ENCODE measurements around the gene SMYD3. TPM values are rescaled to one million over a fixed set of nuclear protein-coding genes. Genes with fewer than 3 reads are reported as not detected.

SMYD3 gene
- total and polyA plus RNA-seq, 2 experiments from 2014 or later = 30.8 to 68.5 TPM

DNA sequence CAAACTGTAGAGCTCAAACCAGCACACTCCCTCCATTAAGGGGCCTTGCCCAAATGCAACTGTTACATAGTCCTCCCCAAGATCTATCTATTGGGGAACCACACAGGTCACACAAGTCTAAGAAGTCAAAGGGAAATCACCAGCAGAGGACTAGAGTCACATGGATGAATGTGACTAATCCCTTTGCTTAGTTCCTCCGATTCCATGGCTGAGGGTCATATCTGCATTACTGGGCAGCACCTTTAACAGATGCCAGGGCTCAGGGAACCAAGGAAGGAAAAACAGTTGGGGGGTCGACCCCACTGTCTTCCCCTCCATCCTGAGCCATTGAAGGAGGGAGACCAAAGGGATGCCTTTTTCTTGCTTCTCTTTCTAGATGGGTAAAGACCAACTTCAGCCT, 23.4 kb upstream of the SMYD3 start:
- H3K27me3 ChIP-seq = no peaks in the 10 kb centered on the region
- H3K27ac ChIP-seq = no peak overlapping the region
- H3K36me3 ChIP-seq (replicated peaks; ENCODE audit: insufficient read depth, low read depth) = no peaks in the 10 kb centered on the region
- H3K4me2 ChIP-seq = no peak overlapping the region
- H3K9me3 ChIP-seq (ENCODE audit: low read depth) = no peaks in the 10 kb centered on the region
- H4K20me1 ChIP-seq (ENCODE audit: insufficient read depth, poor library complexity, severe bottlenecking) = no peaks in the 10 kb centered on the region
- H3K9me2 ChIP-seq (replicated peaks; ENCODE audit: insufficient read depth) = no peaks in the 10 kb centered on the region
- no peak overlapping the region for H3K4me3 ChIP-seq
- DNase-seq (ENCODE audit: low spot score) = no peak
- TF ChIP-seq EZH2 (IDR thresholded peaks at IDR 0.05; ENCODE audit: borderline replicate concordance) = no peak
- no peak for TF ChIP-seq CTCF (IDR thresholded peaks at IDR 0.05; ENCODE audit: poor library complexity)
- TF ChIP-seq EZH2phosphoT487 (IDR thresholded peaks at IDR 0.05; ENCODE audit: low read depth, severe bottlenecking, unreplicated experiment) = no peak
- 71% methylated on average over 2 of the region's 2 CpGs for WGBS (ENCODE audit: low lambda C conversion rate, missing lambda C conversion rate)
- no peak overlapping the region for H2AFZ ChIP-seq
- no peaks in the 10 kb centered on the region for H3K4me1 ChIP-seq (ENCODE audit: insufficient read depth)
- no peaks in the 10 kb centered on the region for H3K79me2 ChIP-seq

- no peaks in the 10 kb centered on the region for H3K27me3 ChIP-seq
These were observed 22.1 kb upstream of the SMYD3 start for GRCh38 chr1:246528933-246529731.

DNA sequence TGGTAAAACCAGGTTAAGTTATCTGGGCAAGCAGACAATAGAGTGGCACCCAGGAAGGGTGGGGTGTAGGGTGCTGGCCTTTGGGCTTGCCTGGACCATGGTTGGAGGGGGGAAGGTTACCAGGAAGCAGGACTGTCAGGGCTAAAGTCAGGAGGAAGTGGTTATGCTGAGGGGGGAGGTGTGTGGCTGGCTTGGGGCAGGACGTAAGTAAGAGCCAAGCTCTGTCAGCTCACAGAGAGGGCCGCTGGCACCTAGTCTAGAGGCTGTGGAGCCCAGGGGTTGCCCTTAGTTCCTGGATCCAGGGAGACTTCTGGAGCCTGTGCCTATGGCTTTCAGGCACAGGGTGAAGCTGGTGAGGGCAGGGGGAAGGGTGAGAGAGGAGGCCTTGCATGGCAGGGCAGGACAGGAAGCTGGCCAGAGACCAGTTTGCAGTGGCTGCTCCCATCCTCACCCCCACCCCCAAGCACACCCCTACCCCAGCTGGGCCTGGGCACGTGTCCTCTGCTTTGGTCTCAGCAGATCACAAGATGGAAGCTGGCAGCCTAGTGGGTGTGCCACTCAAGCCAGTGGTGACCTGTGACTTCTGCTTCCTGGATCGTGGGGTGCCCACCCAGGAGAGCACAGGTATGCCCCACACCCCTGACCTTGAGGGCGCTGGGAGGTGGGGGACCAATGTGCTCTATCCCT, 20.5 kb upstream of the SMYD3 start:
- Histone ChIP-seq H3K4me1 (ENCODE audit: insufficient read depth) (no peaks in the 10 kb centered on the region), H4K20me1 (ENCODE audit: insufficient read depth, poor library complexity, severe bottlenecking) (no peaks in the 10 kb centered on the region), H3K9me3 (ENCODE audit: low read depth) (no peaks in the 10 kb centered on the region), H3K27me3 (no peaks in the 10 kb centered on the region), H3K9me2 (replicated peaks; ENCODE audit: insufficient read depth) (no peaks in the 10 kb centered on the region), H3K79me2 (no peaks in the 10 kb centered on the region), H2AFZ (no peak overlapping the region), H3K36me3 (replicated peaks; ENCODE audit: insufficient read depth, low read depth) (no peaks in the 10 kb centered on the region), H3K4me3 (no peak overlapping the region), H3K4me2 (no peak overlapping the region), H3K27ac (no peak overlapping the region)
- WGBS (ENCODE audit: low lambda C conversion rate, missing lambda C conversion rate) = 75% methylated on average over 5 of the region's 5 CpGs
- TF ChIP-seq CTCF (IDR thresholded peaks at IDR 0.05; ENCODE audit: poor library complexity) = no peak
- TF ChIP-seq EZH2phosphoT487 (IDR thresholded peaks at IDR 0.05; ENCODE audit: low read depth, severe bottlenecking, unreplicated experiment) = no peak
- no peak for TF ChIP-seq EZH2 (IDR thresholded peaks at IDR 0.05; ENCODE audit: borderline replicate concordance)
- DNase-seq (ENCODE audit: low spot score) = no peak

More at GRCh38 chr1:246528933-246529731, 22.1 kb upstream of the SMYD3 start:
- Histone ChIP-seq H3K4me3 (no peak overlapping the region), H3K9me2 (replicated peaks; ENCODE audit: insufficient read depth) (no peaks in the 10 kb centered on the region), H3K79me2 (no peaks in the 10 kb centered on the region), H3K27ac (no peak overlapping the region), H2AFZ (no peak overlapping the region), H4K20me1 (ENCODE audit: insufficient read depth, poor library complexity, severe bottlenecking) (no peaks in the 10 kb centered on the region), H3K36me3 (replicated peaks; ENCODE audit: insufficient read depth, low read depth) (no peaks in the 10 kb centered on the region), H3K4me2 (no peak overlapping the region), H3K4me1 (ENCODE audit: insufficient read depth) (no peaks in the 10 kb centered on the region), H3K9me3 (ENCODE audit: low read depth) (no peaks in the 10 kb centered on the region)
- 80% methylated on average over 8 of the region's 8 CpGs for WGBS (ENCODE audit: low lambda C conversion rate, missing lambda C conversion rate)
- TF ChIP-seq EZH2 (IDR thresholded peaks at IDR 0.05; ENCODE audit: borderline replicate concordance) = no peak
- no peak for TF ChIP-seq EZH2phosphoT487 (IDR thresholded peaks at IDR 0.05; ENCODE audit: low read depth, severe bottlenecking, unreplicated experiment)
- TF ChIP-seq CTCF (IDR thresholded peaks at IDR 0.05; ENCODE audit: poor library complexity) = no peak
- no peak for DNase-seq (ENCODE audit: low spot score)

Measured in hepatocyte (in vitro differentiated cells).